ENCODE data around the gene PLCD3.

- TF ChIP-seq CTCF (IDR thresholded peaks at IDR 0.05; ENCODE audit: low read depth, low read length) (no peak), MAX (IDR thresholded peaks at IDR 0.05; ENCODE audit: low read depth, low read length) (no peak)
Measured at GRCh38 chr17:45132320-45132571, at the start of gene PLCD3.
